IMR-90 (cell line): ENCODE data around the gene CHRM3. TPM values are rescaled to one million over a fixed set of nuclear protein-coding genes. Genes with fewer than 3 reads are reported as not detected.

Experiments used
- ATAC-seq: fragments of 200-7000 bp; cut with Tn5 transposase; 2 replicates; pipeline ENCODE4 v1.9.1; 2020; ENCODE audit warnings: low read depth, mild to moderate bottlenecking, moderate library complexity
- BruUV-seq: library from RNA; stranded (reverse); fragments of 400-500 nt; replicated peaks from 2 replicates; lab custom pipeline; 2021; lab: Mats Ljungman, UMichigan
- CTCF ChIA-PET: fragments of 300-600 bp; formaldehyde crosslinking; extraction: SDS; loops from one replicate; lab custom pipeline; 2021; ENCODE audit warnings: antibody characterized with exemption; lab: Yijun Ruan, JAX
- POLR2A ChIA-PET: fragments of 300-600 bp; sonication (Branson Sonifier 250); formaldehyde crosslinking; loops from one replicate; lab custom pipeline; 2022; ENCODE audit warnings: antibody characterized with exemption; ENCODE audit not compliant: unreplicated experiment; lab: Charles Lee
- DNase-seq: peaks from one replicate; pipeline ENCODE4 v3.0.0; 2013
- H2AFZ ChIP-seq: replicated peaks from 2 replicates; pipeline ENCODE3; 2013; ENCODE audit warnings: low read length, mild to moderate bottlenecking; ENCODE audit not compliant: poor library complexity
- H2AK5ac ChIP-seq: 2 replicates; pipeline ENCODE4 v1.6.1; 2013; ENCODE audit warnings: low read depth, low read length, inconsistent platforms
- H2AK9ac ChIP-seq: replicated peaks from 2 replicates; pipeline ENCODE3; 2013; ENCODE audit warnings: mild to moderate bottlenecking, low read depth, low read length, moderate library complexity; ENCODE audit not compliant: poor library complexity
- H2BK120ac ChIP-seq: 2 replicates; pipeline ENCODE4 v1.6.1; 2013; ENCODE audit warnings: low read depth, low read length, inconsistent platforms
- H2BK15ac ChIP-seq: 3 replicates; pipeline ENCODE4 v1.6.1; 2013; ENCODE audit warnings: low read depth, low read length, inconsistent platforms
- H2BK20ac ChIP-seq: 2 replicates; pipeline ENCODE4 v1.6.1; 2013; ENCODE audit warnings: low read depth, mild to moderate bottlenecking, inconsistent platforms, low read length, moderate library complexity
- H2BK5ac ChIP-seq: 2 replicates; pipeline ENCODE4 v1.6.1; 2013; ENCODE audit warnings: mild to moderate bottlenecking, low read depth, low read length, inconsistent platforms; ENCODE audit not compliant: poor library complexity, severe bottlenecking
- H3K14ac ChIP-seq: replicated peaks from 2 replicates; pipeline ENCODE4 v1.6.1; 2013; ENCODE audit warnings: low read depth, low read length, inconsistent platforms
- H3K18ac ChIP-seq: 2 replicates; pipeline ENCODE4 v1.6.1; 2013; ENCODE audit warnings: low read depth, low read length, control low read depth
- H3K23ac ChIP-seq: 2 replicates; pipeline ENCODE4 v1.6.1; 2013; ENCODE audit warnings: low read depth, low read length, inconsistent platforms
- H3K27ac ChIP-seq: 2 replicates; pipeline ENCODE4 v1.5.1; 2013; ENCODE audit warnings: mild to moderate bottlenecking, control low read depth, low read length; ENCODE audit not compliant: insufficient read depth
- H3K27me3 ChIP-seq: 2 replicates; pipeline ENCODE4 v1.6.1; 2013; ENCODE audit warnings: low read length; ENCODE audit not compliant: control insufficient read depth, insufficient read depth
- H3K36me3 ChIP-seq: 2 replicates; pipeline ENCODE4 v1.6.1; 2013; ENCODE audit warnings: low read length, mixed read lengths; ENCODE audit not compliant: control insufficient read depth, insufficient read depth
- H3K4ac ChIP-seq: 2 replicates; pipeline ENCODE4 v1.6.1; 2013; ENCODE audit warnings: low read depth, low read length, inconsistent platforms
- H3K4me1 ChIP-seq: 2 replicates; pipeline ENCODE4 v1.6.1; 2013; ENCODE audit warnings: low read length, mixed read lengths; ENCODE audit not compliant: control insufficient read depth, insufficient read depth
- H3K4me2 ChIP-seq: 2 replicates; pipeline ENCODE4 v1.6.1; 2013; ENCODE audit warnings: low read depth, mild to moderate bottlenecking, control low read depth, low read length, moderate library complexity
- H3K4me3 ChIP-seq: 2 replicates; pipeline ENCODE4 v1.5.1; 2013; ENCODE audit warnings: low read depth, mild to moderate bottlenecking, control low read depth, low read length, moderate library complexity; ENCODE audit not compliant: insufficient read depth
- H3K56ac ChIP-seq: 2 replicates; pipeline ENCODE4 v1.6.1; 2013; ENCODE audit warnings: low read length, inconsistent platforms; ENCODE audit not compliant: insufficient read depth; ENCODE audit errors: extremely low read depth
- H3K79me1 ChIP-seq, 2 experiments: 2 replicates each; pipeline ENCODE4 v1.6.1; 2013; ENCODE audit warnings: low read length in 2 of 2, inconsistent platforms in 1 of 2, low read depth in 1 of 2
- H3K9ac ChIP-seq: 2 replicates; pipeline ENCODE4 v1.6.1; 2013; ENCODE audit warnings: low read depth, low read length, control low read depth
- H3K9me1 ChIP-seq: 2 replicates; pipeline ENCODE4 v1.6.1; 2013; ENCODE audit warnings: low read length, inconsistent platforms; ENCODE audit not compliant: insufficient read depth
- H3K9me3 ChIP-seq: 2 replicates; pipeline ENCODE4 v1.6.1; 2013; ENCODE audit warnings: low read length; ENCODE audit not compliant: control insufficient read depth, insufficient read depth
- H4K20me1 ChIP-seq: 2 replicates; pipeline ENCODE4 v1.6.1; 2013; ENCODE audit warnings: low read length, inconsistent platforms; ENCODE audit not compliant: insufficient read depth
- H4K5ac ChIP-seq: 2 replicates; pipeline ENCODE4 v1.6.1; 2013; ENCODE audit warnings: mild to moderate bottlenecking, low read depth, low read length, control low read depth
- H4K8ac ChIP-seq, 2 experiments: 2 replicates each; pipeline ENCODE4 v1.6.1; 2013; ENCODE audit warnings: low read depth in 2 of 2, low read length in 2 of 2, control low read depth in 1 of 2, inconsistent platforms in 1 of 2
- H4K91ac ChIP-seq: 2 replicates; pipeline ENCODE4 v1.6.1; 2013; ENCODE audit warnings: low read depth, low read length, inconsistent platforms; ENCODE audit not compliant: insufficient read depth
- BHLHE40 ChIP-seq: fragments of 150-350 bp; IDR thresholded peaks from 2 replicates; pipeline ENCODE4 v1.6.1; 2016; ENCODE audit warnings: mild to moderate bottlenecking, low read depth, low read length
- ELK1 ChIP-seq: fragments of 150-350 bp; IDR thresholded peaks from 2 replicates; pipeline ENCODE4 v1.6.1; 2016; ENCODE audit warnings: low read depth, mild to moderate bottlenecking, low read length, moderate library complexity, borderline replicate concordance
- FOS ChIP-seq: fragments of 150-350 bp; IDR thresholded peaks from 2 replicates; pipeline ENCODE4 v1.6.1; 2016; ENCODE audit warnings: low read depth, low read length
- MXI1 ChIP-seq: IDR thresholded peaks from 2 replicates; pipeline ENCODE4 v1.6.1; 2012; ENCODE audit warnings: low read depth, mild to moderate bottlenecking, low read length, moderate library complexity, borderline replicate concordance
- POLR2A ChIP-seq: IDR thresholded peaks from 2 replicates; pipeline ENCODE4 v1.6.1; 2012; ENCODE audit warnings: mild to moderate bottlenecking, low read depth, low read length
- RFX5 ChIP-seq: IDR thresholded peaks from 2 replicates; pipeline ENCODE4 v1.8.0; 2012; ENCODE audit warnings: low read depth, mild to moderate bottlenecking, low read length, moderate library complexity
- WGBS, 2 experiments: methylation state at CpG; one replicate each; pipeline versions ENCODE4 v1.1.5 to v1.1.7; 2013; ENCODE audit warnings: missing lambda C conversion rate in 2 of 2; ENCODE audit not compliant: insufficient read length in 1 of 2; ENCODE audit errors: extremely low coverage in 2 of 2; 5-methylcytosine and 5-hydroxymethylcytosine counted together
- dilution Hi-C: fragments of 300-500 bp; cut with HindIII; formaldehyde crosslinking; loops from one replicate; pipeline ENCODE4 v1.14.3; 2018; ENCODE audit warnings: low sequenced_read_pairs; ENCODE audit not compliant: unreplicated experiment
- in situ Hi-C: fragments of 300-500 bp; cut with MboI; formaldehyde crosslinking; loops from 3 replicates; pipeline ENCODE4 v1.14.3; 2019; ENCODE audit warnings: low sequenced_read_pairs, inconsistent platforms, mixed read lengths
- intact Hi-C: fragments of 100-400 bp; cut with micrococcal nuclease; formaldehyde crosslinking; loops from 2 replicates; pipeline ENCODE4 v1.10.0; 2022
- polyA plus RNA-seq, 3 experiments: library from polyadenylated mRNA; depleted of rRNA; stranded (reverse); fragments of >200 nt; gene quantifications; 2 replicates each; pipeline ENCODE4 v1.2.3, GENCODE V29; 2012; ENCODE audit warnings: low replicate concordance in 1 of 3
- total RNA-seq: library from RNA; depleted of rRNA; stranded (reverse); fragments of >200 nt; gene quantifications from 2 replicates; pipeline ENCODE4 v1.2.3, GENCODE V29; 2012

CHRM3 gene
- total and polyA plus RNA-seq, 2 of the 4 experiments (the other 2 are of a cell fraction) = not detected

DNA sequence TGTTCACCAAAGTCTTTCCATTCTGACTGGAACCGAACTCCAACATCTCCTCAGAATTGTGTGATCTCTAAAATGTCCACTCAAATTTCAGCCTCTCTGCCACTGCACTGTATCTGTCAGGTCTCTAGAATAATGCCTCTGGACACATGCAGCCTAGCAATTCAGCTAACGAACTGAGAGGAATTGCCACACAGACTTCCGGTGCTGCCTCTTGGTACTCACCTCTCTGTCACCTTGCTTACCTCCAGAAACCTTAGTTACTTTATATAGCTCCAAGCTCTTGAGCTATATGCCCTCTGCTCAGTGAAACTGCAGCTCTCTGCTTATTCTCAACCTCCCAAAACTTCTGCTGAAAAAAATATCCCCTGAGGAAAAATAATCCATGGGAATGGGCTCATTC is 2.7 kb upstream of the CHRM3 start:
- no peak overlapping the region for H2AK9ac ChIP-seq
- no peak overlapping the region for H3K56ac ChIP-seq
- no peaks in the 10 kb centered on the region for H4K20me1 ChIP-seq
- no peak for DNase-seq
- H3K36me3 ChIP-seq = no peaks in the 10 kb centered on the region
- no peak overlapping the region for H2AK5ac ChIP-seq
- in situ Hi-C loops (no loop called here), dilution Hi-C loops (no loop called here), intact Hi-C loops (no loop called here)
- no peak overlapping the region for H3K14ac ChIP-seq
- ChIA-PET CTCF (interaction anchor here (0.6 kb wide), 2 partner anchors 207 to 1890 kb away, joined by 3 to 4 read pairs; no protein-coding TSS in a partner anchor), POLR2A (no interaction called here)
- H3K18ac ChIP-seq = no peak overlapping the region
- no peak overlapping the region for H4K8ac ChIP-seq
- H2AFZ ChIP-seq = no peak overlapping the region
- no peak overlapping the region for H4K91ac ChIP-seq
- no peak overlapping the region for H2BK15ac ChIP-seq
- TF ChIP-seq ELK1 (no peak), RFX5 (no peak), POLR2A (no peak), BHLHE40 (no peak), FOS (no peak), MXI1 (no peak)
- no peak overlapping the region for H3K9ac ChIP-seq
- H3K9me3 ChIP-seq = peaks cover 7% of the 10 kb centered on the region
- ATAC-seq = no peak
- no peaks in the 10 kb centered on the region for H3K9me1 ChIP-seq
- BruUV-seq = no TSS peak
- H3K4me2 ChIP-seq = no peak overlapping the region
- H3K4me3 ChIP-seq = no peak overlapping the region
- 60% methylated on average over 1 of the region's 3 CpGs; no CpG with 5 or more reads in 1 of the 2 experiments for WGBS, 2 experiments
- H2BK20ac ChIP-seq = no peak overlapping the region
- H2BK5ac ChIP-seq = no peak overlapping the region
- H3K27me3 ChIP-seq = peaks cover 6% of the 10 kb centered on the region; the same call in 1 of the 2 replicates
- H2BK120ac ChIP-seq = no peak overlapping the region
- H3K4me1 ChIP-seq = no peaks in the 10 kb centered on the region
- no peak overlapping the region for H3K4ac ChIP-seq
- H4K5ac ChIP-seq = no peak overlapping the region
- H3K79me1 ChIP-seq = no peaks in the 10 kb centered on the region
- H3K27ac ChIP-seq = no peak overlapping the region
- H3K23ac ChIP-seq = no peak overlapping the region
